ENCODE results near the gene ZFAND3. TPM values are rescaled to one million over a fixed set of nuclear protein-coding genes. Genes with fewer than 3 reads are reported as not detected.

Gene ZFAND3
- total and polyA plus RNA-seq, 2 donors (not counting 3 experiments of a cell fraction or from before 2014, with no cell fraction given), result 15.4 to 54.2 TPM

- ChIA-PET POLR2A (no interaction called here), CTCF (interaction anchor here (1.6 kb wide), 1 partner anchor 454 kb away, joined by 5 read pairs; no protein-coding TSS in a partner anchor)
- Histone ChIP-seq H3K36me3 (ENCODE audit: control insufficient read depth in 2 of 2, extremely low read depth in 1 of 2, insufficient read depth in 2 of 2, low read length in 2 of 2) (no peaks in the 10 kb centered on the region), H3K4me3 (replicated peaks in 1 of 3; ENCODE audit: insufficient read depth in 1 of 3, low read depth in 1 of 3, low read length in 3 of 3) (no peak overlapping the region), H4K20me1 (replicated peaks; ENCODE audit: control insufficient read depth, extremely low read depth, insufficient read depth, low read length) (peaks cover 2% of the 10 kb centered on the region), H3K27me3 (ENCODE audit: control insufficient read depth in 2 of 2, insufficient read depth in 2 of 2, low read length in 2 of 2) (no peaks in the 10 kb centered on the region), H3K4me2 (ENCODE audit: insufficient read depth, low read length) (no peak overlapping the region), H3K9ac (replicated peaks; ENCODE audit: extremely low read depth, insufficient read depth, low read length) (no peak overlapping the region), H2AFZ (ENCODE audit: low read depth, low read length) (no peak overlapping the region), H3K9me3 (replicated peaks; ENCODE audit: control insufficient read depth, insufficient read depth, low read length) (no peaks in the 10 kb centered on the region), H3K4me1 (ENCODE audit: control insufficient read depth, extremely low read depth, insufficient read depth, low read length) (no peaks in the 10 kb centered on the region), H3K9me1 (replicated peaks; ENCODE audit: control insufficient read depth, extremely low read depth, insufficient read depth, low read length) (no peaks in the 10 kb centered on the region), H3K27ac (ENCODE audit: insufficient read depth, low read depth, low read length) (no peak overlapping the region), H3K79me2 (ENCODE audit: control insufficient read depth, insufficient read depth, low read length) (peaks cover 39% of the 10 kb centered on the region)
- BruUV-seq (replicated peaks), result no TSS peak
- intact Hi-C loops (cut with micrococcal nuclease), result no loop called here
- DNase-seq (ENCODE audit: low read depth, low spot score) (no peak), FAIRE-seq (no peak)
- TF ChIP-seq CTCF (IDR thresholded peaks at IDR 0.05; ENCODE audit: extremely low read depth in 1 of 2, insufficient read depth in 1 of 2, low read depth in 1 of 2, low read length in 2 of 2) (no peak), EZH2 (IDR thresholded peaks at IDR 0.05; ENCODE audit: borderline replicate concordance, low read depth, low read length, severe bottlenecking) (no peak), MAX (IDR thresholded peaks at IDR 0.05; ENCODE audit: insufficient read depth, insufficient read length) (no peak), MYC (IDR thresholded peaks at IDR 0.05; ENCODE audit: low read depth, low read length) (no peak), GATA2 (IDR thresholded peaks at IDR 0.05; ENCODE audit: insufficient read depth, insufficient read length, low read depth, low read length) (no peak), POLR2AphosphoS5 (IDR thresholded peaks at IDR 0.05; ENCODE audit: insufficient read depth, low read depth, low read length) (no peak), JUN (IDR thresholded peaks at IDR 0.05; ENCODE audit: borderline replicate concordance, insufficient read depth, insufficient read length, low read depth) (no peak), POLR2A (IDR thresholded peaks at IDR 0.05; ENCODE audit: low read depth, low read length) (no peak), FOS (IDR thresholded peaks at IDR 0.05; ENCODE audit: borderline replicate concordance, insufficient read depth, low read length) (no peak)
- dilution Hi-C loops (cut with MboI; ENCODE audit: extremely low pct_ligation_motif_present, low sequenced_read_pairs), result no loop called here
Measured at GRCh38 chr6:38040254-38040653, 220.7 kb downstream of the ZFAND3 start.
